ENCODE data around the gene LCE2C.

Gene LCE2C

DNA sequence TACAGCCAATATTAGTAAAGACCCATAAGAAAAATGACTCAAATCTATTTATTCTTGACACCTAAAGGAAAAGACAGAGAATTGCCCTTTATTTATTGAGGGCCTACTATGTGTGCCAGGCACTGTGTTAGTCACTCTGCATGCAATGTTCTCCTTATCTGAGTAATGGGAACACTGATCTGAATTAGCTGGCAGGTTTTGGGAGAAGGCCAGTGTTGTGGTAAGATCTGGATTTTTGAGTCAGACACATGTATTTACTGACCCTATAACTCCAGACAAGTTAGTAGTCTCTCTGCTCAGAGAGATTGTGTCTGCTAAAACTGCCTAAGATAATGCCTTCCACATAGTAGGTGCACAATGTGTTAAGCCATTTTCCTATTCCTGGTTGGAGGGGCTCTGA, 50.2 kb downstream of the LCE2C start:
- DNase-seq (ENCODE audit: low read depth) = no peak

Data from stromal cell of bone marrow (primary cell).